GM21390 (cell line): ENCODE data around the gene COL28A1.

Experiments used
- ATAC-seq: cut with Tn5 transposase; IDR thresholded peaks from one replicate; pipeline ENCODE4 v1.9.1; 2021; ENCODE audit not compliant: unreplicated experiment

Gene COL28A1

DNA sequence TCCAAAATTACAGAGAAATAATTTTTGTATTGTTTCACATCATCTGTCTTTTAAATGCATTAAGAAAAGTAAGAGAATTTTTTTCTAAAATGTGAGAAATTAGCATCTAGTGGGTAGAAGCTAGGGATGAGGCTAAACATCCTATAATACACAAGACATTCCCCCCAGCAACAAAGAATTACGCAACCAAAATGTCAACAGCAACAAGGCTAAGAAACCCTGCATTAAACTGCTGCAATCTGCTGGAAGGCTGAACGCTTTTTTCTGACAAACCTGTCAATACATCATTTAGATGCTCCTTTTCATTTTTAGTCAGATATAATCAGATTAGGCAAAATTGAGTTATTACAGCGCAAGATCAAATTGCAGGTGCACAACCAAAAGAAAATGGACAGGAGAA, 191.1 kb downstream of the COL28A1 start:
- ATAC-seq, result no peak

DNA sequence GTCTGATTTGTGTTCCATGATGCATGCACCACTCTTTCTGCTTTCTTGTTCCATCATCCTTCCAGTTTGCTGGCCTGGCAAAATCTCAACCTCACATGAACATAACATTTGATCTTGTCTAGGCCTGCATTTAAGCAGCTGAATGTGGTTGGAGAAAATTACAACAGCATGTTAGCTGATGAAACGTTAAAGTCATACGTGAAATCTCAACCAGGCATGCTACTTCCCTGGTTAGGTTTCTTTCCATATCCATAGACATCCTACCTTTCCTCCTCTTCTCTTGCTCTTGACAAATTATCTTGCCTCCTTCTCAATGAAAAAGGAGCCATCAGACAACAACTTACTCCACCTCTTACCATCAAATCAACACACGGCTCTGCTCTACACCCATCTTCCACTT, 199.8 kb downstream of the COL28A1 start:
- ATAC-seq, result no peak

DNA sequence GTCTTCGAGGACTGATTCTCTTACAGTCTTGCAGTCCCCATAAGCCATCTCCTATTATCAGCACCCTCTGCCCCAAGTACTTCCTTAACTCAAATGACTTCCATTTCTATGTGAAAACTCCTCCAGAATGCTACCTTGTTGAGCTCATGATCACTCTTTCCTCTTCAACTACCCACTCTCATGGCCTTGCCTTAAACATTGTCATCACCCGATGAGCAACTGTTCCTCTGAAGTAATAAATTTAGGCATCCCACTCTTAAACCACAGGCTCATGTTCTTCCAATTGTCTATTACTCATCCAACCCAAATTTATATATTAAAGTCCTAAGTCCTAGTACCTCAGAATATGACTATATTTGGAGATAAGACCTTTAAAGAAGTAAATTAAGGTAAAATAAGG, 200.5 kb downstream of the COL28A1 start:
- ATAC-seq, result no peak

DNA sequence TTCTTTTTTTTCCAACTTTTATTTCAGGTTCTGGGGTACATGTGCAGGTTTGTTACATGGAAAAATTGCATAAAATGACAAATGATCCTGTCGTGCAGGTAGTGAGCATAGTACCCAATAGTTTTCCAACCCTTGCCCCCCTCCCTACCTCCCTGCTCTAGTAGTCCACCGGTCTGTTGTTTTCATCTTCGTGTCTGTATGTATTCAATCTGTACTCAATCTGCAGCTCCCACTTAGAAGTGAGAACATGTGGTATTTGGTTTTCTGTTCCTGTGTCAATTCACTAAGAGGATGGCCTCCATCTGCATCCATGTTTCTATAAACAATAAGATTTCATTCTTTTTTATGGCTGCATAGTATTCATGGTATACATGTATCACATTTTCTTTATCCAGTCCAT, 202.1 kb downstream of the COL28A1 start:
- no peak for ATAC-seq

DNA sequence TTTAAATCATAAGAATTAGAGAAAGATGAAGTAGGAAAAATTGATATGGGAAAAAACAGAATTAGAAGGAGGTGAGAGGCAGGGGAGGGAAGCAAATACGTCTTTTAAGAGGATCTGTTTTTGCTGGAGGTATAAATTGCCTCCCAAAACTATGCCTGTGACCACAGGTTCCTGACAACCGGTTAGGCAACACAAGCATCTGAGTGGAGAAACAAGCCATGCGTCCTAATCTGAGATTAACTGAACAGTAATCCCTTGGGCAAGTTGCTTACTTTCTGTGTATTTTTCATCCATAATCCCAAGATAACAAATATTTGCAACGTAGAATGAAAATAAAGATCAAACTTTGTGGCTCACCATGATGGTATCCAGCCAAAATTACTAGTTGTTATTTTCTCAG, 204.2 kb downstream of the COL28A1 start:
- ATAC-seq, result no peak

DNA sequence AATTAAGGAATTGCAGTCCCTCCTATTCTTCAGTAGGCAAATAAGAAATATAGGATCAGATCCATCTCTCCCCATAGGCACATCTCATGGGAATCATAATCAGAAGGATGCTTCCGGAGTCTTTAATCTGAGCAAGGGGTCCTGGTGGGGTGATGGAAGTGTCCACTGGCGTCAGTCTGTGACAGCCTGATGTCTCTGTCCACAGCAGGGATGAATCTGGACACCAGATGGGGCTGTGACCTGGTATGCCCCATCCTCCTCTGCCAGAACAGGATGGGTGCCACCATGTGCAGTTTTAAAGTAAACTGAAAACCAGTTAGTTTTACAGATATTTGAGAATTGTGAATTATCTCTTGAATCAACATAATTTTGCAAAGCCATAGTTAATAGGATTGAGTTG, 204.7 kb downstream of the COL28A1 start:
- ATAC-seq, result no peak

DNA sequence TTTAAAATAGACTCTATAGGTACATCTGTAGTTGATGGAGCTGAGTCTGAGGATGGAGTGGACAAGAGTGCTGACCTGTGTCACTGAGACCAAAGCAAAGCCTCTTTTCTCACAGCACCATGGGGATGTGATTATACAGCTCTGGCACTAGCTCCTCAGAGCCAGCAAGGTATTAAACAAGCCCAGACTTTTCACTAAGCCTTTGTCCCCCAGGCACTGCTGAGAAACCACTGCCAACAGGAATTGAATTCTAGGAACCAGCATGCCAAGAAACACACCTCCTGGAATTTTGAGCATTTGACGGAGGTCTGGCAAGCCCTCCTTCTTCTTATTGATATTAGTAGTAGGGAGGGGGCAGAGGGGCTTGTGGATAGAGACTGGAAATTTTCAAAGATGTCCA, 206.3 kb downstream of the COL28A1 start:
- no peak for ATAC-seq

DNA sequence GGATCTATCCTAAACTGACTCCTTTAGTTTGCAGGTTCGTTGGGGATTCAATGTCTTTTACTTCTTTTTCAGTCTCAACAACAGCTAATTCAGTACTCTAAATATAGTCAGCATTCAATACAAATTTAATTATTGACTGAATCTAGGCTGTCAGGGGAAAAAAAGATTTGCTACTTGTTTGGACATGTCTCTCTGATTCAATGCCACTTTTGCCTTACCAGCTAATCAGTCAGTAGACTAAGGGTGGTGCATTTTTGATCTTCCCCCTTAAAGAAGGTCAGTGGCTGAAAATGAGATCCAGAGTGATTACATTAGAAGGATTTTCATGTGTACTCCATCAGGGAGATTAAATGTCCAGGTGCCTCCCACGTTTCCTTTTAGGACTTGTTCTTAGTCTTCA, 208.2 kb downstream of the COL28A1 start:
- ATAC-seq, result no peak

DNA sequence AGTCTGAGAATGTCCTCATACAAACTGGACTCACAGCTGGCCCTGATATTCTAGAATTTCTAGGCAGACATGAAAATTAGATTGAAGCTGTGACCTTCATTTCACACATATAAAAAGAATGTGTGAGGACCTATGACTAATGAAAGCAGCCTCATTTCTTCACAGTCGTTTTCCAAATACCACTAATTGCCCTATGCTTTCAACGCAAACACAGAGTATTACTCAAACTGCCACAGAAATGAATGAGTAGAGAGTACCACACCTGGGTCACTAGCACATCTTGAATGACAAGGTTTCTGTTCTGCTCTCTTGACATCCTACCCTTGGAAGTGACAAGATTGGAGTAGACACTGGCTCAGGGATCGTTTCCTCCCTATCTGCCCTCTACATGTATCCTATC, 211.0 kb downstream of the COL28A1 start:
- ATAC-seq, result no peak

DNA sequence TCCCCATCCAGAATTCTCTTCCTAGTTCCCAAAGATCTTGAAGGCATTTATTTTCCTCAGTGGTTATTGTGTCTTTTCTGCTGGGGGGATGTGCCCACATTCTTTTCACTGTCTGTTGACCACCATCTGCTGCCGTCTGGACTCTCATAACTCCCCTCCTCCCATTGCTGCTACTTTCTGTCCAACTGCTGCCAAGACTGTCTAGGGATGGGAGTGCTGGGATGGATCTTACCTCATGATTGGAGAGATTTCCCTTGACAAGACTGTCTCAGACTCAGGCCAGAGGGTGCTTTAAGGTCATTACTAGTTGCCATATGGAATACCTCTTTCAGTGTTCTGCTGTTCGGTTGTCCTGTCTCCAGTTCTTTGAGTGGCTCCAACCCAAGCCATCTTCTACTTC, 211.8 kb downstream of the COL28A1 start:
- ATAC-seq, result no peak

DNA sequence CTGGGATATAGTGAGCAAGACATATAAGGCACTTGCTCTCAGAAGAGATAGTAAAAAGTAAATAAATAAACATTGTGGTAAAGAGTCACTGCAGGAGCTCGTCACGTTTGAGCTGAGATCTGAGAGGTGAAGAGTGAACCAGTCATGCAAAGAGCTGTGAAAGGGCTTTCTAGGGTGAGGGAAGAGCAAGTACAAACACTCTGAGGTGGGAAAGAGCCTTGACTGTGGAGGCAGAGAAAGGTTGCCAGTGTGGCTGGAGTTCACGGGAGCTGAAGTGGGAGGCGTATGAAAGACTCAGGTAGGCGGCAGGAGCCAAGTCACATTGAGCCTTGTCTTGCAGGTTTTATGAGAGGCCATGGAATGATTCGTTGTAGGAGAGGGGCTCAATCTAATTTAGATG, 212.3 kb downstream of the COL28A1 start:
- ATAC-seq, result peak; percentile 60

DNA sequence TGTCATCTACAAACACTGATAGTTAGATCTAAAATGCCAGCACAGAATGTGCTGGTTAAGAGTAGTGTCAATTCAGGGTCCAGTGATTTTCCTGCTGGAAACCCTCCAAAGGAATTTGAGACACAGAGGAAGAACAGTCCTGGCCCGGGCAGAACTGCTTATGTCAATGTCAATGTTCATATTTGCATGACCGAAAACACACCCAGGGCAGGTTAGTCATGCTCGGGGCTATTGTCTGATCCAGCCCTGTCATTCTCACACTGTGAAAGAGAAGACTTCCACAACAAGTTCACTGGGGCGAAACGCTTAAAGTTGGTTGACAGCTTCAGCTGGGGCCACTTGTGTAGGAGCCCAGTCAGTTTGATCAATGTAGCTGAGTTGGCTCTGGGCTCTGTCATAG, 214.0 kb downstream of the COL28A1 start:
- peak; percentile 93 for ATAC-seq

DNA sequence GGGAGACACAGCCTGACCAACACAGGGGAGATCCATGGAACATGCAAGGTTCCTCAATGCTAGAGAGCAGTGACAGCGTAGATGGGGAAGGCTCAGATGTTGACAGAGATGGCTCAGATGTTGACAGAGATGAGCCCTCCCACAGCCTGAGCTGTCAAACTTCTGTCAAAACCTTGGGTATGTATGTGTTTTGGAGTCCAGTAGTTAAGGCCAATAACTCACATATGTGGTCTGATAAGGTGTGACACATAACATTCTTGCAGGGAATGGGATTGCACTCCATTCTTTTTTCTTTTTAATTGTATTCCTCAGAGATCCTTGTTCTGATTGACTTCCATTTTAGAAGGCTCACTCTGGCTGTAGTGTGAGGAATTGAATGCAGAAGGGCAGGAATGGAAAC, 217.1 kb downstream of the COL28A1 start:
- no peak for ATAC-seq

DNA sequence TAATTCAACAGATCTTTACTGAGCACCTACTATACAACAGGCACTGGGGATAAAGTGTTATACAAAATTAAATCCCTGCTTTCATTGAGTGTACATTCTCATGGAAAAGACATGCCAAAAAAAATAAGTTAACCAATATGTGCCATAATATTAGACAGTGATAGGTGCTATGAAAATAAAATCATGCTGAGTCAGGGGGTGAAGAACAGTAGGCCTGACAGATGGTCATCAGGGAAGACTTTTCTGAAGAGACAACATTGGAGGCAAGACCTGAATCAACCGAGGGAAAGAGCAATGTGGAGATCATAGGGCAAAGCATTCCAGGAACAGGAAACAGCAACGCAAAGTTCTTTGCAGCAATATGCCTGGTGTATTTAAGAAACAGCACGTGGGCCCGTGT, 217.8 kb downstream of the COL28A1 start:
- ATAC-seq, result no peak

DNA sequence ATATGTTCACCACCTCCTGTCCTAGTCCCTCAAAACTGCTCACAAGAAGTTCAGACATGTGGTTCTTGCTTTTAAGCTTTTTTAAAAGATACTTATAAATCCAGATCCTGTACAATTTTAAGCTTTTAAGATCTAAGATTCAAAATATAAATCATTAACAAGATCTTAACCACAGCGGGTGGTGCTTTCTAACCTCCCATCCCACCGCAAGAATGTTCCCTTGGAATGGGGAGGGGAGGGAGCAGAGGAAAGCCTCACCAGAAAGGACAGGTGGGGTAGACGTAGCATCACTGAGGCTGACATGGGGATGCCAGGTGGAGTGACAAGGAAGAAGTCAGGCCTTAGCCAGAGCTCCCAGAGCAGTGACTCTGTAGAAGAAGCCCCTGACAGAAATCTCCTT, 219.8 kb downstream of the COL28A1 start:
- ATAC-seq, result no peak

DNA sequence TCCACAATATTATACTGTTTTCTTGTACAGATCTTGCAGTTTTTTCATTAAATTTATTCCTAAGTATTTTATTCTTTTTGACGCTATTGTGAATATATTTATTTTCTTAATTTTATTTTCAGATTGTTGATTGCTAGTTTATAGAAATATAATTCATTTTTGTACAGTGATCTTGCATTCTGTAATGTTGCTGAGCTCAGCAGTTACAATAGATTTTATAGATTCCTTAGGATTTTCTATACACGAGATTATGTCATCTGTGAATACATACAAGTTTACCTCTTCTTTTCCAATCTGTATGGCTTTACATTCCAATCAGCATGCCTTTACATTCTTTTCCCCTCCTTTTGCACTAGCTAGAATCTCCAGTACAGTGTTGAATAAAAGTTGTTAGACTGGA, 223.3 kb downstream of the COL28A1 start:
- ATAC-seq, result no peak

DNA sequence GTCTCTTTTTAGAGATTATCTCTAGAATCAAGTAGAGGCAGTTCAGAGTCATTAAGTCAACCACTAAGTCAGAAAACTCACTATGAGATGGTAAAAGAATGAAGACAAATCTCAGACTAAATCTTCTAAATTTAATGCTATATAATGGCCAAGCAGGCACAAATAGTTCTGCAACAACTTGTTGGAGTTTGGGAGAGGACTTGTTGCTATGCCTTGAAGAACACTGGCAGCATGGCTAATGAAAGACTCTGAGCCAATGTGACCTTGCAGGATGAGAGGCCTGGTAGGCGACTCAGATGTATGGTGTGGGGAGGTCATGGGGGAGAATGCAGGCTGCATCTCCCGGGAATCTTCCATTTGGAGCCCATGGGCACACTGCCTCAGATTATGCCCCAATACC, 224.7 kb downstream of the COL28A1 start:
- no peak for ATAC-seq

DNA sequence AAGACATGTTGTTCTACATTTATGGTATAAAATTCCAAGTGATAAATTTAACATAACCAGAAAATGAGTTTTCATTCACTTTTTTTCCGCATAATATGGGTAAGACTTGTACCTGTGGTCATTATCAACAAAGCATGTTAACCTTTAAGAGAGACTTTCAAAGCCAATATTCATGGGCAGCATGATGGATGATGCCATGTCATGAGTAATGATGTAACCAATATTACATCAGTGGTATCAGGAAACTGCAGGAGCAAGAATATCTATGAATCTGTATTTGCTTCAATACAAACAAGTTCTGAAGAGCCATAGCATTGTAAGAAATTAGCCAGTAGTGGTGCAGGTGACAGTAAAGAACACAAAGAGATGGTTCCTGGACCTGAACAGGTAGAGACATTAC, 226.5 kb downstream of the COL28A1 start:
- ATAC-seq, result no peak
